A549 (cell line): ENCODE measurements around the gene THSD7A.

ENCODE experiments used
- CHD2 ChIP-seq: fragments of 150-350 bp; IDR thresholded peaks from 2 replicates; pipeline ENCODE4 v1.6.1; 2014; ENCODE audit warnings: low read length; ENCODE audit not compliant: partially characterized antibody
- CHD4 ChIP-seq: fragments of 200-600 bp; sonication (generic); IDR thresholded peaks from 2 replicates; pipeline ENCODE4 v1.6.1; 2016; ENCODE audit warnings: antibody characterized with exemption, mild to moderate bottlenecking, borderline replicate concordance
- CTCF ChIP-seq: fragments of >200 bp; sonication (Bioruptor Twin); formaldehyde crosslinking; IDR thresholded peaks from 3 replicates; pipeline ENCODE4 v1.5.1; 2016
- ELK1 ChIP-seq: fragments of 150-350 bp; IDR thresholded peaks from 2 replicates; pipeline ENCODE4 v1.6.1; 2014; ENCODE audit warnings: low read depth, mild to moderate bottlenecking, low read length
- EP300 ChIP-seq, 2 experiments: fragments of >200 bp; sonication (Bioruptor Twin); formaldehyde crosslinking; IDR thresholded peaks; 2 replicates in 1 of 2; 3 replicates in 1 of 2; pipeline ENCODE4 v1.6.1; 2016 to 2017
- FOSL2 ChIP-seq, 2 experiments: fragments of 450-650 bp in 1 of 2; fragments of >200 bp in 1 of 2; sonication (Bioruptor Twin) in 1 of 2; formaldehyde crosslinking; IDR thresholded peaks; 2 replicates each; pipeline versions ENCODE4 v1.5.0 to v1.6.1; 2016 to 2020; ENCODE audit warnings: mild to moderate bottlenecking in 1 of 2, moderate library complexity in 1 of 2
- KDM5A ChIP-seq: fragments of 200-600 bp; sonication (generic); IDR thresholded peaks from 2 replicates; pipeline ENCODE4 v1.6.1; 2016; ENCODE audit warnings: antibody characterized with exemption, mild to moderate bottlenecking
- PHF8 ChIP-seq: fragments of 200-600 bp; sonication (generic); IDR thresholded peaks from 2 replicates; pipeline ENCODE4 v1.6.1; 2016; ENCODE audit warnings: low read depth, mild to moderate bottlenecking, antibody characterized with exemption, moderate library complexity, borderline replicate concordance
- POLR2A ChIP-seq: IDR thresholded peaks from 2 replicates; pipeline ENCODE4 v1.6.1; 2012; ENCODE audit warnings: mild to moderate bottlenecking, low read length
- RAD21 ChIP-seq, 2 experiments: fragments of >200 bp in 1 of 2; sonication (Bioruptor Twin) in 1 of 2; formaldehyde crosslinking in 1 of 2; IDR thresholded peaks in 1 of 2; conservative IDR thresholded peaks in 1 of 2; 2 replicates in 1 of 2; 3 replicates in 1 of 2; pipeline ENCODE4 v1.6.1; 2012 to 2018; ENCODE audit warnings: inconsistent platforms in 1 of 2
- SMC3 ChIP-seq: fragments of >200 bp; sonication (Bioruptor Twin); formaldehyde crosslinking; IDR thresholded peaks from 3 replicates; pipeline ENCODE4 v1.6.1; 2018; ENCODE audit warnings: inconsistent platforms
- TP53 ChIP-seq: fragments of 250-450 bp; sonication (Bioruptor Pico); IDR thresholded peaks from 2 replicates; pipeline ENCODE4 v1.5.0; 2021; ENCODE audit warnings: mild to moderate bottlenecking, moderate library complexity
- ZFP36 ChIP-seq: fragments of 450-650 bp; IDR thresholded peaks from 2 replicates; pipeline ENCODE4 v1.6.1; 2014; ENCODE audit warnings: borderline replicate concordance; ENCODE audit not compliant: partially characterized antibody

DNA sequence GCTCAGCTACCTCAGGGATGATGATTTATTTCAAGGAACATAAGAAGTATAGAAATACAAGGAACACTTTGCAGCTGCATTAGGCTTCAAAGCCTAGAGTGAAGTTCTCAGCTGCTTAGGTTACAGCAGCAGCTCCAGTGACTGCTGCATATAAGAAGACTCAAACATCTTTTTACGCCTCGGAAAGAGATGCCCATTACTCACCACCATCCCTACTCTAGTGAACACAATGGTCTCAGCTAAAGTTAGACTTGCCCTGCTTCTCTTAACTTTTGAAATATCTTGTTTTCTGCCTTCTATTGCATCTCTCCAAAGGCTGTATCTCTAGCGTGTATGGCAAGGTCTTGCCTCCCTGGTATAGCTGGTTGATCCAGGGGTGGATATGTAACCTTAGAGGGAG is 502.4 kb downstream of the THSD7A start:
- TF ChIP-seq RAD21 (conservative IDR thresholded peaks at IDR 0.05 in 1 of 2, IDR thresholded peaks at IDR 0.05 in 1 of 2) (no peak), ZFP36 (no peak), SMC3 (no peak), KDM5A (no peak), POLR2A (no peak), CTCF (no peak), CHD4 (no peak), FOSL2 (IDR thresholded peaks at IDR 0.05) (no peak), FOSL2 (CRISPR knock-in tag; IDR thresholded peaks at IDR 0.05) (no peak), CHD2 (no peak), TP53 (no peak), PHF8 (no peak), ELK1 (no peak), EP300 (IDR thresholded peaks at IDR 0.05) (no peak)
